HCT116 (cell line): ENCODE results near the gene CXCL1. TPM values are rescaled to one million over a fixed set of nuclear protein-coding genes. Genes with fewer than 3 reads are reported as not detected.

Experiments
- ATAC-seq: fragments of 200-7000 bp; cut with Tn5 transposase; 2 replicates; pipeline ENCODE4 v1.9.1; 2020; ENCODE audit warnings: mild to moderate bottlenecking, moderate library complexity
- BruUV-seq: library from RNA; stranded (reverse); fragments of 400-500 nt; replicated peaks from 2 replicates; lab custom pipeline; 2021; lab: Mats Ljungman, UMichigan
- CTCF ChIA-PET: fragments of 300-600 bp; sonication (Branson Sonifier 250); formaldehyde crosslinking; loops from one replicate; lab custom pipeline; 2021; ENCODE audit warnings: antibody characterized with exemption; lab: Charles Lee
- POLR2A ChIA-PET: fragments of 300-600, 350-600 bp; sonication (Branson Sonifier 250); formaldehyde crosslinking; loops from one replicate; lab custom pipeline; 2021; ENCODE audit warnings: antibody characterized with exemption; lab: Charles Lee
- RAD21 ChIA-PET, 2 experiments: fragments of 300-600 bp; sonication (Branson Sonifier 250); formaldehyde crosslinking; loops; one replicate each; lab custom pipeline; 2023; ENCODE audit warnings: low total read pairs in 2 of 2; ENCODE audit not compliant: uncharacterized antibody in 2 of 2, unreplicated experiment in 2 of 2, low non-redundant PET in 1 of 2; lab: Charles Lee
- DNase-seq: peaks from one replicate; pipeline ENCODE4 v3.0.0-alpha.2; 2010; ENCODE audit warnings: low read depth, low spot score
- H2AFZ ChIP-seq: fragments of 200-600 bp; shearing (Covaris generic), sonication (generic); 2 replicates; pipeline ENCODE4 v1.6.1; 2017; ENCODE audit warnings: low read depth, mixed run types, mixed read lengths, antibody characterized with exemption, low read length; ENCODE audit not compliant: poor library complexity, severe bottlenecking
- H3K27ac ChIP-seq: 2 replicates; pipeline ENCODE4 v1.5.1; 2012; ENCODE audit warnings: low read depth, low read length
- H3K27me3 ChIP-seq: fragments of 200-600 bp; sonication (generic); 2 replicates; pipeline ENCODE4 v1.6.1; 2016; ENCODE audit warnings: mixed run types, low read length, mixed read lengths; ENCODE audit not compliant: insufficient read depth
- H3K36me3 ChIP-seq, 2 experiments: fragments of 200-500 bp in 1 of 2; fragments of 200-600 bp in 1 of 2; sonication (Bioruptor generic) in 1 of 2; sonication (generic) in 1 of 2; 2 replicates each; pipeline versions ENCODE4 v1.5.1 to v1.6.1; 2014 to 2016; ENCODE audit warnings: low read length in 2 of 2, inconsistent platforms in 1 of 2, mixed read lengths in 1 of 2, mixed run types in 1 of 2; ENCODE audit not compliant: insufficient read depth in 2 of 2, control insufficient read depth in 1 of 2
- H3K4me1 ChIP-seq, 2 experiments: fragments of 200-600 bp in 1 of 2; sonication (generic) in 1 of 2; 2 replicates each; pipeline versions ENCODE4 v1.5.1 to v1.6.1; 2012 to 2017; ENCODE audit warnings: low read length in 2 of 2, inconsistent platforms in 1 of 2, mild to moderate bottlenecking in 1 of 2, mixed read lengths in 1 of 2, mixed run types in 1 of 2, moderate library complexity in 1 of 2; ENCODE audit not compliant: insufficient read depth in 2 of 2, control insufficient read depth in 1 of 2
- H3K4me2 ChIP-seq: fragments of 200-600 bp; sonication (generic); 2 replicates; pipeline ENCODE4 v1.6.1; 2017; ENCODE audit warnings: mixed run types, low read length, mixed read lengths
- H3K4me3 ChIP-seq, 2 experiments: fragments of 200-600 bp in 1 of 2; sonication (generic) in 1 of 2; replicated peaks in 1 of 2; 2 replicates each; pipeline ENCODE4 v1.5.1; 2011 to 2016; ENCODE audit warnings: low read length in 2 of 2, control low read depth in 1 of 2, low read depth in 1 of 2, mild to moderate bottlenecking in 1 of 2, mixed read lengths in 1 of 2, mixed run types in 1 of 2
- H3K79me2 ChIP-seq: fragments of 200-600 bp; sonication (generic); 2 replicates; pipeline ENCODE4 v1.6.1; 2017; ENCODE audit warnings: mild to moderate bottlenecking, mixed run types, low read length, moderate library complexity, mixed read lengths; ENCODE audit not compliant: insufficient read depth
- H3K9ac ChIP-seq: fragments of 200-600 bp; sonication (generic); 2 replicates; pipeline ENCODE4 v1.6.1; 2016; ENCODE audit warnings: low read length, mixed read lengths
- H3K9me2 ChIP-seq: fragments of 200-600 bp; sonication (generic), shearing (Covaris generic); 2 replicates; pipeline ENCODE4 v1.6.1; 2017; ENCODE audit warnings: mixed run types, mild to moderate bottlenecking, moderate library complexity; ENCODE audit not compliant: insufficient read depth
- H3K9me3 ChIP-seq, 2 experiments: fragments of 200-500 bp in 1 of 2; fragments of 200-600 bp in 1 of 2; sonication (Bioruptor generic) in 1 of 2; sonication (generic) in 1 of 2; 2 replicates each; pipeline ENCODE4 v1.6.1; 2014 to 2017; ENCODE audit warnings: low read length in 2 of 2, mixed read lengths in 2 of 2, inconsistent platforms in 1 of 2, low read depth in 1 of 2, mild to moderate bottlenecking in 1 of 2, mixed run types in 1 of 2, moderate library complexity in 1 of 2; ENCODE audit not compliant: control insufficient read depth in 1 of 2, insufficient read depth in 1 of 2
- H4K20me1 ChIP-seq: fragments of 200-600 bp; sonication (generic), shearing (Covaris generic); 2 replicates; pipeline ENCODE4 v1.6.1; 2017; ENCODE audit warnings: mixed run types, mild to moderate bottlenecking, moderate library complexity; ENCODE audit not compliant: insufficient read depth
- CBX3 ChIP-seq: IDR thresholded peaks from 2 replicates; pipeline ENCODE4 v1.6.1; 2012; ENCODE audit warnings: low read depth
- ELF1 ChIP-seq: IDR thresholded peaks from 2 replicates; pipeline ENCODE4 v1.6.1; 2012; ENCODE audit warnings: low read depth, borderline replicate concordance
- EZH2 ChIP-seq: fragments of 200-600 bp; sonication (generic); IDR thresholded peaks from 2 replicates; pipeline ENCODE4 v1.6.1; 2017; ENCODE audit warnings: antibody characterized with exemption, mixed run types
- FOSL1 ChIP-seq: IDR thresholded peaks from 2 replicates; pipeline ENCODE4 v1.6.1; 2012; ENCODE audit warnings: low read depth
- JUND ChIP-seq: IDR thresholded peaks from 2 replicates; pipeline ENCODE4 v1.6.1; 2012
- POLR2AphosphoS5 ChIP-seq: IDR thresholded peaks from 2 replicates; pipeline ENCODE4 v1.6.1; 2011; ENCODE audit warnings: mild to moderate bottlenecking, low read depth, low read length, moderate library complexity
- TCF7L2 ChIP-seq: IDR thresholded peaks from 2 replicates; pipeline ENCODE4 v1.7.0; 2011; ENCODE audit warnings: borderline replicate concordance, inconsistent platforms; ENCODE audit not compliant: insufficient read depth, insufficient read length; ENCODE audit errors: extremely low read depth
- YY1 ChIP-seq: IDR thresholded peaks from 2 replicates; pipeline ENCODE4 v1.6.1; 2011; ENCODE audit warnings: low read length, low read depth, moderate library complexity, mild to moderate bottlenecking; ENCODE audit not compliant: insufficient replicate concordance; ENCODE audit errors: extremely low read depth
- ZFX ChIP-seq: fragments of 450-650 bp; IDR thresholded peaks from 2 replicates; pipeline ENCODE4 v1.6.1; 2017
- ZNF274 ChIP-seq: fragments of 200-500 bp; sonication (Bioruptor generic); IDR thresholded peaks from 2 replicates; pipeline ENCODE4 v1.6.1; 2014; ENCODE audit warnings: mild to moderate bottlenecking, low read depth, low read length, inconsistent platforms
- intact Hi-C: fragments of 100-400 bp; cut with micrococcal nuclease; formaldehyde crosslinking; loops from 2 replicates; pipeline ENCODE4 v1.10.0; 2022
- total RNA-seq: library from RNA; stranded (reverse); gene quantifications from one replicate; pipeline ENCODE4 v1.2.1, GENCODE V29; 2021; ENCODE audit not compliant: unreplicated experiment
- TF ChIP-seq, protein P1 (sequence below): IDR thresholded peaks from 2 replicates; pipeline ENCODE4 v1.6.1; 2011; ENCODE audit warnings: mild to moderate bottlenecking, low read length, moderate library complexity; ENCODE audit not compliant: insufficient replicate concordance; ENCODE audit errors: extremely low read depth
- TF ChIP-seq, protein P2 (sequence below): IDR thresholded peaks from 2 replicates; pipeline ENCODE4 v1.6.1; 2012; ENCODE audit warnings: low read depth

Gene CXCL1
- total RNA-seq, 1 experiment from 2014 or later, result 2.5 TPM

DNA sequence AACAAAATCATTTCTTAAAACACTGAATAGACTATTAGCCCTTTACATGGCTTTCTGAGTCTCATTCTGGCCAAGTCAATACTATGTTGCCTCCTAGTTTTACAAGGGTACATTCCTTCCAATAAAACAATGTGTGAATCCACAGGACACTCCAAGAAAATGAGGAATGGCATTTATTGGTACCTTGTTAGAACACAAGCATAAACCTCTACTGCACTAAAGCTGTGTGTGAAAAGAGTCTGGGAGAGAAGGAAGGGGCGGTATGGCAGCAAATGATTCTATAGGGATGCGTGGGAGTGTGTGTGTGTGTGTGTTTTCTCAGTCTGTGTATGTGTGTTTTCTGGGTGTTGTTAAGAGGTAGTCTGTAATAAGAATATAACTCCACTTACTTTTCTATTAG lies 48.9 kb downstream of the CXCL1 start (continued):
- TF ChIP-seq YY1 (no peak), ELF1 (no peak), TCF7L2 (no peak)
- TF ChIP-seq, protein P1, sequence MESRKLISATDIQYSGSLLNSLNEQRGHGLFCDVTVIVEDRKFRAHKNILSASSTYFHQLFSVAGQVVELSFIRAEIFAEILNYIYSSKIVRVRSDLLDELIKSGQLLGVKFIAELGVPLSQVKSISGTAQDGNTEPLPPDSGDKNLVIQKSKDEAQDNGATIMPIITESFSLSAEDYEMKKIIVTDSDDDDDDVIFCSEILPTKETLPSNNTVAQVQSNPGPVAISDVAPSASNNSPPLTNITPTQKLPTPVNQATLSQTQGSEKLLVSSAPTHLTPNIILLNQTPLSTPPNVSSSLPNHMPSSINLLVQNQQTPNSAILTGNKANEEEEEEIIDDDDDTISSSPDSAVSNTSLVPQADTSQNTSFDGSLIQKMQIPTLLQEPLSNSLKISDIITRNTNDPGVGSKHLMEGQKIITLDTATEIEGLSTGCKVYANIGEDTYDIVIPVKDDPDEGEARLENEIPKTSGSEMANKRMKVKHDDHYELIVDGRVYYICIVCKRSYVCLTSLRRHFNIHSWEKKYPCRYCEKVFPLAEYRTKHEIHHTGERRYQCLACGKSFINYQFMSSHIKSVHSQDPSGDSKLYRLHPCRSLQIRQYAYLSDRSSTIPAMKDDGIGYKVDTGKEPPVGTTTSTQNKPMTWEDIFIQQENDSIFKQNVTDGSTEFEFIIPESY, result no peak
- TF ChIP-seq, protein P2, sequence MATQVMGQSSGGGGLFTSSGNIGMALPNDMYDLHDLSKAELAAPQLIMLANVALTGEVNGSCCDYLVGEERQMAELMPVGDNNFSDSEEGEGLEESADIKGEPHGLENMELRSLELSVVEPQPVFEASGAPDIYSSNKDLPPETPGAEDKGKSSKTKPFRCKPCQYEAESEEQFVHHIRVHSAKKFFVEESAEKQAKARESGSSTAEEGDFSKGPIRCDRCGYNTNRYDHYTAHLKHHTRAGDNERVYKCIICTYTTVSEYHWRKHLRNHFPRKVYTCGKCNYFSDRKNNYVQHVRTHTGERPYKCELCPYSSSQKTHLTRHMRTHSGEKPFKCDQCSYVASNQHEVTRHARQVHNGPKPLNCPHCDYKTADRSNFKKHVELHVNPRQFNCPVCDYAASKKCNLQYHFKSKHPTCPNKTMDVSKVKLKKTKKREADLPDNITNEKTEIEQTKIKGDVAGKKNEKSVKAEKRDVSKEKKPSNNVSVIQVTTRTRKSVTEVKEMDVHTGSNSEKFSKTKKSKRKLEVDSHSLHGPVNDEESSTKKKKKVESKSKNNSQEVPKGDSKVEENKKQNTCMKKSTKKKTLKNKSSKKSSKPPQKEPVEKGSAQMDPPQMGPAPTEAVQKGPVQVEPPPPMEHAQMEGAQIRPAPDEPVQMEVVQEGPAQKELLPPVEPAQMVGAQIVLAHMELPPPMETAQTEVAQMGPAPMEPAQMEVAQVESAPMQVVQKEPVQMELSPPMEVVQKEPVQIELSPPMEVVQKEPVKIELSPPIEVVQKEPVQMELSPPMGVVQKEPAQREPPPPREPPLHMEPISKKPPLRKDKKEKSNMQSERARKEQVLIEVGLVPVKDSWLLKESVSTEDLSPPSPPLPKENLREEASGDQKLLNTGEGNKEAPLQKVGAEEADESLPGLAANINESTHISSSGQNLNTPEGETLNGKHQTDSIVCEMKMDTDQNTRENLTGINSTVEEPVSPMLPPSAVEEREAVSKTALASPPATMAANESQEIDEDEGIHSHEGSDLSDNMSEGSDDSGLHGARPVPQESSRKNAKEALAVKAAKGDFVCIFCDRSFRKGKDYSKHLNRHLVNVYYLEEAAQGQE, result no peak

DNA sequence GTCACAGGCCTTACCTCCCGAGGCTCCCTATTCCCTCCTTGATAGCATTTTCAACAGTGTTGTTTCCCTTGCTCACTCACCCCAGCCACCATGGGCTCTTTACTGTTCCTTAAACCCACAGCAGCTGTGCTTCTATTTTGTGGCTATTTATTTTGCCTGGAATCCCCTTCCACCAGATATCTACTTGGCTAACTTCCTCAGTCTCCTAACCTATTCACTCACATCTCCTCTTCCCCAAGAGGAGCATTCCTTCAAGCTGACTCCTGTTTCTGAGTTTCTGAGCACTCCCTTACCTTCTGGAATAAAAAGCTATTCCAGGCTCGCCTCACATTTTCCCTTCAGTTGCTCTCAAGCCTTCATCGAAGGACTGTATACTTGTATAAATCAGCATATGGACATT lies 50.5 kb downstream of the CXCL1 start:
- H3K9me2 ChIP-seq, result no peaks in the 10 kb centered on the region
- H3K4me3 ChIP-seq, result no peak overlapping the region
- intact Hi-C loops, result no loop called here
- H3K4me1 ChIP-seq, result no peaks in the 10 kb centered on the region
- no peaks in the 10 kb centered on the region for H4K20me1 ChIP-seq
- ATAC-seq (no peak), DNase-seq (no peak)
- ChIA-PET CTCF (interaction anchor here (1.3 kb wide), 1 partner anchor 256 kb away, joined by 3 read pairs; no protein-coding TSS in a partner anchor), POLR2A (no interaction called here), RAD21 (no interaction called here)
- H3K79me2 ChIP-seq, result no peaks in the 10 kb centered on the region
- no peak overlapping the region for H2AFZ ChIP-seq
- no peak overlapping the region for H3K4me2 ChIP-seq
- no peak overlapping the region for H3K9ac ChIP-seq
- TF ChIP-seq ZNF274 (no peak), YY1 (no peak), FOSL1 (no peak), ELF1 (no peak), EZH2 (no peak), POLR2AphosphoS5 (no peak), JUND (no peak), CBX3 (no peak), ZFX (no peak)
- TF ChIP-seq, protein P2, result no peak
- no peaks in the 10 kb centered on the region for H3K9me3 ChIP-seq
- no peak overlapping the region for H3K27ac ChIP-seq
- no peaks in the 10 kb centered on the region for H3K27me3 ChIP-seq
- no peaks in the 10 kb centered on the region for H3K36me3 ChIP-seq
- BruUV-seq, result no TSS peak
